Measurements from ENCODE around the gene USE1.

Gene USE1

GRCh38 chr19:17213334-17213733, 1.8 kb upstream of the USE1 start:
- no peaks in the 10 kb centered on the region for H3K79me2 ChIP-seq (ENCODE audit: insufficient read depth, low read length)
- H3K27me3 ChIP-seq (ENCODE audit: low read length): no peaks in the 10 kb centered on the region
- no peaks in the 10 kb centered on the region for H4K20me1 ChIP-seq (ENCODE audit: low read depth, low read length)
- no peaks in the 10 kb centered on the region for H3K9me2 ChIP-seq (replicated peaks; ENCODE audit: insufficient read depth, low read length)
- H3K4me3 ChIP-seq (ENCODE audit: insufficient read depth, low read length, poor library complexity, severe bottlenecking): no peak overlapping the region
- no peak overlapping the region for H3K27ac ChIP-seq (ENCODE audit: low read depth, low read length)
- H3K4me2 ChIP-seq (ENCODE audit: low read depth, low read length, poor library complexity, severe bottlenecking): no peak overlapping the region
- no peaks in the 10 kb centered on the region for H3K36me3 ChIP-seq (ENCODE audit: low read length)
- H3K9ac ChIP-seq (ENCODE audit: low read length): no peak overlapping the region
- TF ChIP-seq EZH2phosphoT487 (conservative IDR thresholded peaks at IDR 0.05; ENCODE audit: low read length): no peak
- no peak for TF ChIP-seq CTCF (IDR thresholded peaks at IDR 0.05; ENCODE audit: insufficient read depth, low read length, poor library complexity, severe bottlenecking)
- 0 out of 2 replicates have a peak, but pooled peaks cover 3% of the 10 kb centered on the region for H3F3A ChIP-seq (ENCODE audit: insufficient read depth)
- H3K9me3 ChIP-seq (ENCODE audit: insufficient read depth, low read length): no peaks in the 10 kb centered on the region
- no peak overlapping the region for H2AFZ ChIP-seq (ENCODE audit: low read depth, low read length, severe bottlenecking)

- Histone ChIP-seq H4K20me1 (ENCODE audit: low read depth, low read length) (no peaks in the 10 kb centered on the region), H3K27me3 (ENCODE audit: low read length) (no peaks in the 10 kb centered on the region), H2AFZ (ENCODE audit: low read depth, low read length, severe bottlenecking) (peak overlapping the region; percentile 88), H3K36me3 (ENCODE audit: low read length) (no peaks in the 10 kb centered on the region), H3F3A (ENCODE audit: insufficient read depth) (0 out of 2 replicates have a peak, but pooled peaks cover 3% of the 10 kb centered on the region), H3K9ac (ENCODE audit: low read length) (peak overlapping the region; percentile 64), H3K27ac (ENCODE audit: low read depth, low read length) (peak overlapping the region; percentile 71; the same call in 1 of the 2 replicates), H3K4me2 (ENCODE audit: low read depth, low read length, poor library complexity, severe bottlenecking) (peak overlapping the region; percentile 83), H3K4me3 (ENCODE audit: insufficient read depth, low read length, poor library complexity, severe bottlenecking) (peak overlapping the region; percentile 65), H3K79me2 (ENCODE audit: insufficient read depth, low read length) (no peaks in the 10 kb centered on the region), H3K9me3 (ENCODE audit: insufficient read depth, low read length) (no peaks in the 10 kb centered on the region), H3K9me2 (replicated peaks; ENCODE audit: insufficient read depth, low read length) (no peaks in the 10 kb centered on the region)
- TF ChIP-seq EZH2phosphoT487 (conservative IDR thresholded peaks at IDR 0.05; ENCODE audit: low read length) (no peak), CTCF (IDR thresholded peaks at IDR 0.05; ENCODE audit: insufficient read depth, low read length, poor library complexity, severe bottlenecking) (no peak)
Measured at GRCh38 chr19:17214508-17215126, 540 bp upstream of the USE1 start.

GRCh38 chr19:17216058-17216670, 1.0 kb downstream of the USE1 start:
- H3F3A ChIP-seq (ENCODE audit: insufficient read depth): 0 out of 2 replicates have a peak, but pooled peaks cover 3% of the 10 kb centered on the region
- no peak overlapping the region for H3K27ac ChIP-seq (ENCODE audit: low read depth, low read length)
- no peak overlapping the region for H3K9ac ChIP-seq (ENCODE audit: low read length)
- no peak overlapping the region for H2AFZ ChIP-seq (ENCODE audit: low read depth, low read length, severe bottlenecking)
- H3K9me2 ChIP-seq (replicated peaks; ENCODE audit: insufficient read depth, low read length): no peaks in the 10 kb centered on the region
- no peaks in the 10 kb centered on the region for H3K79me2 ChIP-seq (ENCODE audit: insufficient read depth, low read length)
- no peaks in the 10 kb centered on the region for H3K9me3 ChIP-seq (ENCODE audit: insufficient read depth, low read length)
- H3K4me2 ChIP-seq (ENCODE audit: low read depth, low read length, poor library complexity, severe bottlenecking): peak overlapping the region; percentile 83
- no peak overlapping the region for H3K4me3 ChIP-seq (ENCODE audit: insufficient read depth, low read length, poor library complexity, severe bottlenecking)
- H3K27me3 ChIP-seq (ENCODE audit: low read length): no peaks in the 10 kb centered on the region
- H3K36me3 ChIP-seq (ENCODE audit: low read length): no peaks in the 10 kb centered on the region
- TF ChIP-seq CTCF (IDR thresholded peaks at IDR 0.05; ENCODE audit: insufficient read depth, low read length, poor library complexity, severe bottlenecking) (no peak), EZH2phosphoT487 (conservative IDR thresholded peaks at IDR 0.05; ENCODE audit: low read length) (no peak)
- no peaks in the 10 kb centered on the region for H4K20me1 ChIP-seq (ENCODE audit: low read depth, low read length)
